HG03565 (cell line): ENCODE data around the gene CDKN2AIP.
"Not testable (repeated sequence)": the region's sequence is repeated elsewhere in the genome, so short reads cannot be mapped to it uniquely, and the experiment has no call there.

Experiments
- ATAC-seq: cut with Tn5 transposase; IDR thresholded peaks from one replicate; pipeline ENCODE4 v1.9.1; 2021; ENCODE audit warnings: mild to moderate bottlenecking, moderate library complexity; ENCODE audit not compliant: unreplicated experiment

The CDKN2AIP gene

GRCh38 chr4:183447646-183448045 lies 3.2 kb downstream of the CDKN2AIP start:
- no peak for ATAC-seq

- no peak for ATAC-seq
Observed at GRCh38 chr4:183448436-183448835, 4.0 kb downstream of the CDKN2AIP start.

- ATAC-seq = no peak
Observed at GRCh38 chr4:183449193-183449882, 4.9 kb downstream of the CDKN2AIP start.

GRCh38 chr4:183450108-183450507 lies 5.7 kb downstream of the CDKN2AIP start:
- no peak for ATAC-seq

GRCh38 chr4:183455431-183456195 lies 11.2 kb downstream of the CDKN2AIP start:
- no peak for ATAC-seq

GRCh38 chr4:183458005-183458404 lies 13.6 kb downstream of the CDKN2AIP start:
- ATAC-seq = no peak

GRCh38 chr4:183463903-183464619 lies 19.6 kb downstream of the CDKN2AIP start:
- not testable (repeated sequence) for ATAC-seq

- ATAC-seq = not testable (repeated sequence)
Observed at GRCh38 chr4:183465879-183466278, 21.4 kb downstream of the CDKN2AIP start.

GRCh38 chr4:183467246-183467645 lies 22.8 kb downstream of the CDKN2AIP start:
- no peak for ATAC-seq

GRCh38 chr4:183468210-183469095 lies 24.0 kb downstream of the CDKN2AIP start:
- ATAC-seq = no peak

- ATAC-seq = no peak
Observed at GRCh38 chr4:183469285-183469684, 24.8 kb downstream of the CDKN2AIP start.

GRCh38 chr4:183469936-183470335 lies 25.5 kb downstream of the CDKN2AIP start:
- no peak for ATAC-seq

GRCh38 chr4:183470821-183471220 lies 26.4 kb downstream of the CDKN2AIP start:
- no peak for ATAC-seq

GRCh38 chr4:183471946-183472708 lies 27.7 kb downstream of the CDKN2AIP start:
- ATAC-seq = peak; percentile 59

- no peak for ATAC-seq
Observed at GRCh38 chr4:183478123-183478522, 33.7 kb downstream of the CDKN2AIP start.

- ATAC-seq = no peak
Observed at GRCh38 chr4:183478926-183479325, 34.5 kb downstream of the CDKN2AIP start.

- not testable (repeated sequence) for ATAC-seq
Observed at GRCh38 chr4:183482515-183483095, 38.2 kb downstream of the CDKN2AIP start.

- ATAC-seq = no peak
Observed at GRCh38 chr4:183483997-183484396, 39.6 kb downstream of the CDKN2AIP start.

GRCh38 chr4:183485411-183486160 lies 41.1 kb downstream of the CDKN2AIP start:
- ATAC-seq = no peak
